H9 (cell line): ENCODE data around the gene RAD23A. TPM values are rescaled to one million over a fixed set of nuclear protein-coding genes. Genes with fewer than 3 reads are reported as not detected.
"Not testable (repeated sequence)": the region's sequence is repeated elsewhere in the genome, so short reads cannot be mapped to it uniquely, and the experiment has no call there.

Experiments
- DNase-seq: peaks from one replicate; pipeline ENCODE4 v3.0.0-alpha.2; 2017
- H2AFZ ChIP-seq: one replicate; pipeline ENCODE4 v1.6.1; 2013; ENCODE audit warnings: mild to moderate bottlenecking, low read length, control low read depth, moderate library complexity
- H2AK5ac ChIP-seq: 2 replicates; pipeline ENCODE4 v1.6.1; 2013; ENCODE audit warnings: low read length, control low read depth, mixed read lengths; ENCODE audit not compliant: insufficient read length
- H2BK120ac ChIP-seq: one replicate; pipeline ENCODE4 v1.6.1; 2013; ENCODE audit warnings: low read depth, mild to moderate bottlenecking, low read length, control low read depth, inconsistent platforms; ENCODE audit not compliant: poor library complexity, severe bottlenecking
- H2BK12ac ChIP-seq: 2 replicates; pipeline ENCODE4 v1.6.1; 2013; ENCODE audit warnings: low read length, control low read depth, mixed read lengths, low read depth; ENCODE audit not compliant: insufficient read length
- H2BK15ac ChIP-seq: 2 replicates; pipeline ENCODE4 v1.6.1; 2013; ENCODE audit warnings: low read depth, low read length, control low read depth
- H2BK20ac ChIP-seq: one replicate; pipeline ENCODE4 v1.6.1; 2013; ENCODE audit warnings: low read depth, mild to moderate bottlenecking, low read length, control low read depth, inconsistent platforms; ENCODE audit not compliant: poor library complexity, severe bottlenecking
- H2BK5ac ChIP-seq: 2 replicates; pipeline ENCODE4 v1.6.1; 2013; ENCODE audit warnings: low read length, control low read depth, mixed read lengths; ENCODE audit not compliant: insufficient read length
- H3K14ac ChIP-seq: 2 replicates; pipeline ENCODE4 v1.6.1; 2013; ENCODE audit warnings: low read length, control low read depth; ENCODE audit not compliant: insufficient read depth
- H3K18ac ChIP-seq: 2 replicates; pipeline ENCODE4 v1.6.1; 2013; ENCODE audit warnings: low read depth, mild to moderate bottlenecking, mixed read lengths, low read length, control low read depth; ENCODE audit not compliant: insufficient read length
- H3K23ac ChIP-seq: 2 replicates; pipeline ENCODE4 v1.6.1; 2013; ENCODE audit warnings: low read length, control low read depth, mixed read lengths, low read depth; ENCODE audit not compliant: insufficient read length
- H3K23me2 ChIP-seq: 2 replicates; pipeline ENCODE4 v1.6.1; 2013; ENCODE audit warnings: low read depth, mild to moderate bottlenecking, mixed read lengths, low read length, control low read depth; ENCODE audit not compliant: insufficient read length, poor library complexity, severe bottlenecking
- H3K27ac ChIP-seq: 2 replicates; pipeline ENCODE4 v1.5.1; 2013; ENCODE audit warnings: low read length, control low read depth, mixed read lengths, low read depth; ENCODE audit not compliant: insufficient read length
- H3K27me3 ChIP-seq: 2 replicates; pipeline ENCODE4 v1.6.1; 2013; ENCODE audit warnings: low read length, control low read depth, inconsistent platforms; ENCODE audit not compliant: insufficient read depth
- H3K4ac ChIP-seq: 2 replicates; pipeline ENCODE4 v1.6.1; 2013; ENCODE audit warnings: low read depth, mild to moderate bottlenecking, control low read depth, inconsistent platforms, low read length, moderate library complexity
- H3K4me1 ChIP-seq: 2 replicates; pipeline ENCODE4 v1.6.1; 2013; ENCODE audit warnings: low read length, control low read depth, inconsistent platforms; ENCODE audit not compliant: insufficient read depth
- H3K4me2 ChIP-seq: 2 replicates; pipeline ENCODE4 v1.6.1; 2013; ENCODE audit warnings: low read length, control low read depth, mixed read lengths; ENCODE audit not compliant: insufficient read length, insufficient read depth
- H3K56ac ChIP-seq: 2 replicates; pipeline ENCODE4 v1.6.1; 2013; ENCODE audit warnings: low read depth, mild to moderate bottlenecking, mixed read lengths, low read length, control low read depth; ENCODE audit not compliant: insufficient read length
- H3K79me1 ChIP-seq: 2 replicates; pipeline ENCODE4 v1.6.1; 2013; ENCODE audit warnings: low read depth, mild to moderate bottlenecking, moderate library complexity, low read length, control low read depth, inconsistent platforms; ENCODE audit not compliant: insufficient read depth, poor library complexity, severe bottlenecking
- H3K79me2 ChIP-seq: 2 replicates; pipeline ENCODE4 v1.6.1; 2013; ENCODE audit warnings: low read length, control low read depth, inconsistent platforms; ENCODE audit not compliant: insufficient read depth
- H3K9ac ChIP-seq: 2 replicates; pipeline ENCODE4 v1.6.1; 2013; ENCODE audit warnings: low read length, control low read depth, mixed read lengths; ENCODE audit not compliant: insufficient read length; ENCODE audit errors: extremely low read depth
- H3K9me3 ChIP-seq: one replicate; pipeline ENCODE4 v1.6.1; 2013; ENCODE audit warnings: low read depth, low read length, inconsistent platforms; ENCODE audit not compliant: control insufficient read depth
- H3T11ph ChIP-seq: one replicate; pipeline ENCODE4 v1.6.1; 2013; ENCODE audit warnings: mild to moderate bottlenecking, low read length, control low read depth, inconsistent platforms
- H4K20me1 ChIP-seq: one replicate; pipeline ENCODE4 v1.6.1; 2013; ENCODE audit not compliant: control insufficient read depth, insufficient read length, insufficient read depth
- H4K5ac ChIP-seq: 2 replicates; pipeline ENCODE4 v1.6.1; 2013; ENCODE audit warnings: low read depth, mild to moderate bottlenecking, mixed read lengths, low read length, control low read depth; ENCODE audit not compliant: insufficient read length
- H4K8ac ChIP-seq: replicated peaks from 2 replicates; pipeline ENCODE4 v1.6.1; 2013; ENCODE audit warnings: low read length, control low read depth, mixed read lengths, low read depth; ENCODE audit not compliant: insufficient read length
- H4K91ac ChIP-seq: 2 replicates; pipeline ENCODE4 v1.6.1; 2013; ENCODE audit warnings: low read depth, mild to moderate bottlenecking, moderate library complexity, mixed read lengths, low read length, control low read depth; ENCODE audit not compliant: insufficient read length
- H3K27ac Mint-ChIP-seq, 3 experiments: 2 replicates in 2 of 3; 3 replicates in 1 of 3; pipeline ENCODE4 v1.8.0; 2020 to 2021; ENCODE audit warnings: mixed read lengths in 3 of 3, mild to moderate bottlenecking in 1 of 3, moderate library complexity in 1 of 3
- H3K27me3 Mint-ChIP-seq: 2 replicates; pipeline ENCODE4 v1.8.0; 2021; ENCODE audit warnings: low read depth, mild to moderate bottlenecking, moderate library complexity, mixed read lengths
- H3K36me3 Mint-ChIP-seq, 3 experiments: 2 replicates in 2 of 3; 3 replicates in 1 of 3; pipeline ENCODE4 v1.8.0; 2020 to 2021; ENCODE audit warnings: low read depth in 3 of 3, mixed read lengths in 3 of 3; ENCODE audit not compliant: insufficient read depth in 1 of 3
- H3K4me1 Mint-ChIP-seq, 2 experiments: 2 replicates each; pipeline ENCODE4 v1.8.0; 2020; ENCODE audit warnings: mixed read lengths in 2 of 2
- H3K4me3 Mint-ChIP-seq, 2 experiments: 2 replicates in 1 of 2; 3 replicates in 1 of 2; pipeline ENCODE4 v1.8.0; 2020 to 2021; ENCODE audit warnings: mild to moderate bottlenecking in 2 of 2, mixed read lengths in 2 of 2, moderate library complexity in 1 of 2
- H3K9me3 Mint-ChIP-seq, 2 experiments: 2 replicates in 1 of 2; 3 replicates in 1 of 2; pipeline ENCODE4 v1.8.0; 2020; ENCODE audit warnings: mild to moderate bottlenecking in 2 of 2, mixed read lengths in 2 of 2, moderate library complexity in 1 of 2
- CTCF ChIP-seq: fragments of 200-600 bp; sonication (generic); conservative IDR thresholded peaks from 3 replicates; pipeline ENCODE4 v1.8.0; 2021; ENCODE audit warnings: antibody characterized with exemption, mild to moderate bottlenecking
- WGBS: extraction: QIAGEN DNeasy Blood & Tissue Kit; methylation state at CpG from one replicate; pipeline ENCODE4 v1.1.7; 2013; ENCODE audit warnings: missing lambda C conversion rate, low lambda C conversion rate, mixed read lengths; ENCODE audit not compliant: insufficient read length; ENCODE audit errors: extremely low coverage; 5-methylcytosine and 5-hydroxymethylcytosine counted together
- total RNA-seq: library from RNA; stranded (reverse); gene quantifications from 2 replicates; pipeline ENCODE4 v1.2.1, GENCODE V29; 2021

The RAD23A gene
- total RNA-seq, 1 experiment from 2014 or later = 62.2 TPM

DNA sequence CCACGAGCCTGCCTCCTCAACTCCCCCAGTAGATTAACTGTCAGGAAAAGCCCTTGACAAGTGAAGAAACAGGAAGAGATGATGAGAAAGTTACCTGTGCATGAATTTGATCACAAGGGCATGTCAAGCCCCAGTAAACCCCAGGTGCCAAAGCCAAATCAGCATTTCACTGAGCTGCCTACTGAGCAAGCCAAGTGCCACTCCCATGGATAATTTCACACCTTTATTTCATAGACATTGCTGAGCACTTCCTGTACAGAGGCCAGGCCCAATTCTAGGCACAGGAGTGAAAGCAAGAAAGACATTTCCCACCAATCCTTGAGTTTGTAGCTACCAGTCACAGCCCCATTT is 8.9 kb downstream of the RAD23A start:
- Histone ChIP-seq H2BK5ac (no peak overlapping the region), H4K20me1 (no peaks in the 10 kb centered on the region), H3K27ac (no peak overlapping the region), H3K9ac (no peak overlapping the region), H3K14ac (no peak overlapping the region), H3K23ac (no peak overlapping the region), H2BK15ac (no peak overlapping the region), H3K79me1 (peaks cover 5% of the 10 kb centered on the region), H2AFZ (no peak overlapping the region), H4K91ac (no peak overlapping the region), H3K23me2 (peaks cover 3% of the 10 kb centered on the region), H3K18ac (no peak overlapping the region), H3T11ph (no peak overlapping the region), H3K4me2 (no peak overlapping the region), H2AK5ac (no peak overlapping the region), H3K27me3 (no peaks in the 10 kb centered on the region), H4K5ac (no peak overlapping the region), H3K4ac (no peak overlapping the region), H4K8ac (no peak overlapping the region), H2BK20ac (no peak overlapping the region), H2BK120ac (no peak overlapping the region), H3K56ac (no peak overlapping the region), H3K9me3 (no peaks in the 10 kb centered on the region), H3K4me1 (no peaks in the 10 kb centered on the region; the same call in 1 of the 2 replicates), H3K79me2 (peaks cover 7% of the 10 kb centered on the region; the same call in 1 of the 2 replicates), H2BK12ac (no peak overlapping the region)
- Mint-ChIP-seq H3K9me3 (no peaks in the 10 kb centered on the region; a peak in 1 of 5 replicates), H3K27me3 (no peaks in the 10 kb centered on the region; the same call in 1 of the 2 replicates), H3K36me3 (peaks cover 32 to 60% (median 58%) of the 10 kb centered on the region in 3 experiments), H3K4me3 (peak overlapping the region; percentile 30 to 88; a peak in 3 of 5 replicates), H3K4me1 (peaks cover 21 to 34% of the 10 kb centered on the region in 2 experiments), H3K27ac (peak overlapping the region in 2 of 3 experiments; percentile 68 to 92; a peak in 4 of 7 replicates)
- TF ChIP-seq CTCF = no peak
- WGBS = no CpG with 5 or more reads among the region's 1 CpG
- no peak for DNase-seq

GRCh38 chr19:12955575-12955974 is 9.9 kb downstream of the RAD23A start:
- H3K23me2 ChIP-seq, H3K4me1 ChIP-seq, H2BK15ac ChIP-seq, H3K9ac ChIP-seq, H3K18ac ChIP-seq, H3K23ac ChIP-seq, H3K14ac ChIP-seq, H2BK12ac ChIP-seq, H2BK120ac ChIP-seq, H2AK5ac ChIP-seq, H4K20me1 ChIP-seq, H3K27me3 ChIP-seq, H4K5ac ChIP-seq, H4K8ac ChIP-seq, H3K79me1 ChIP-seq, H3T11ph ChIP-seq, H3K9me3 ChIP-seq, H2BK20ac ChIP-seq, H3K27me3 Mint-ChIP-seq, H3K56ac ChIP-seq, H3K4ac ChIP-seq, H3K9me3 Mint-ChIP-seq, H3K27ac ChIP-seq, H3K79me2 ChIP-seq, DNase-seq, H2BK5ac ChIP-seq, H2AFZ ChIP-seq, H4K91ac ChIP-seq: not testable (repeated sequence)
- Mint-ChIP-seq H3K4me3 (peak overlapping the region; percentile 88 to 94), H3K36me3 (peaks cover 25 to 50% (median 48%) of the 10 kb centered on the region in 3 experiments), H3K27ac (peak overlapping the region in 2 of 3 experiments; percentile 52 to 74; a peak in 5 of 7 replicates), H3K4me1 (peaks cover 21 to 34% of the 10 kb centered on the region in 2 experiments)
- peak overlapping the region; percentile 52 for H3K4me2 ChIP-seq
- WGBS = no CpG with 5 or more reads among the region's 9 CpGs
